H9 (cell line): Measurements from ENCODE around the gene PAQR4. TPM values are rescaled to one million over a fixed set of nuclear protein-coding genes. Genes with fewer than 3 reads are reported as not detected.

ENCODE experiments used
- DNase-seq: peaks from one replicate; pipeline ENCODE4 v3.0.0-alpha.2; 2017
- H2AFZ ChIP-seq: one replicate; pipeline ENCODE4 v1.6.1; 2013; ENCODE audit warnings: mild to moderate bottlenecking, low read length, control low read depth, moderate library complexity
- H2AK5ac ChIP-seq: 2 replicates; pipeline ENCODE4 v1.6.1; 2013; ENCODE audit warnings: low read length, control low read depth, mixed read lengths; ENCODE audit not compliant: insufficient read length
- H2BK120ac ChIP-seq: one replicate; pipeline ENCODE4 v1.6.1; 2013; ENCODE audit warnings: low read depth, mild to moderate bottlenecking, low read length, control low read depth, inconsistent platforms; ENCODE audit not compliant: poor library complexity, severe bottlenecking
- H2BK12ac ChIP-seq: 2 replicates; pipeline ENCODE4 v1.6.1; 2013; ENCODE audit warnings: low read length, control low read depth, mixed read lengths, low read depth; ENCODE audit not compliant: insufficient read length
- H2BK15ac ChIP-seq: 2 replicates; pipeline ENCODE4 v1.6.1; 2013; ENCODE audit warnings: low read depth, low read length, control low read depth
- H2BK20ac ChIP-seq: one replicate; pipeline ENCODE4 v1.6.1; 2013; ENCODE audit warnings: low read depth, mild to moderate bottlenecking, low read length, control low read depth, inconsistent platforms; ENCODE audit not compliant: poor library complexity, severe bottlenecking
- H2BK5ac ChIP-seq: 2 replicates; pipeline ENCODE4 v1.6.1; 2013; ENCODE audit warnings: low read length, control low read depth, mixed read lengths; ENCODE audit not compliant: insufficient read length
- H3K14ac ChIP-seq: 2 replicates; pipeline ENCODE4 v1.6.1; 2013; ENCODE audit warnings: low read length, control low read depth; ENCODE audit not compliant: insufficient read depth
- H3K18ac ChIP-seq: 2 replicates; pipeline ENCODE4 v1.6.1; 2013; ENCODE audit warnings: low read depth, mild to moderate bottlenecking, mixed read lengths, low read length, control low read depth; ENCODE audit not compliant: insufficient read length
- H3K23ac ChIP-seq: 2 replicates; pipeline ENCODE4 v1.6.1; 2013; ENCODE audit warnings: low read length, control low read depth, mixed read lengths, low read depth; ENCODE audit not compliant: insufficient read length
- H3K23me2 ChIP-seq: 2 replicates; pipeline ENCODE4 v1.6.1; 2013; ENCODE audit warnings: low read depth, mild to moderate bottlenecking, mixed read lengths, low read length, control low read depth; ENCODE audit not compliant: insufficient read length, poor library complexity, severe bottlenecking
- H3K27ac ChIP-seq: 2 replicates; pipeline ENCODE4 v1.5.1; 2013; ENCODE audit warnings: low read length, control low read depth, mixed read lengths, low read depth; ENCODE audit not compliant: insufficient read length
- H3K27me3 ChIP-seq: 2 replicates; pipeline ENCODE4 v1.6.1; 2013; ENCODE audit warnings: low read length, control low read depth, inconsistent platforms; ENCODE audit not compliant: insufficient read depth
- H3K4ac ChIP-seq: 2 replicates; pipeline ENCODE4 v1.6.1; 2013; ENCODE audit warnings: low read depth, mild to moderate bottlenecking, control low read depth, inconsistent platforms, low read length, moderate library complexity
- H3K4me1 ChIP-seq: 2 replicates; pipeline ENCODE4 v1.6.1; 2013; ENCODE audit warnings: low read length, control low read depth, inconsistent platforms; ENCODE audit not compliant: insufficient read depth
- H3K4me2 ChIP-seq: 2 replicates; pipeline ENCODE4 v1.6.1; 2013; ENCODE audit warnings: low read length, control low read depth, mixed read lengths; ENCODE audit not compliant: insufficient read length, insufficient read depth
- H3K56ac ChIP-seq: 2 replicates; pipeline ENCODE4 v1.6.1; 2013; ENCODE audit warnings: low read depth, mild to moderate bottlenecking, mixed read lengths, low read length, control low read depth; ENCODE audit not compliant: insufficient read length
- H3K79me1 ChIP-seq: 2 replicates; pipeline ENCODE4 v1.6.1; 2013; ENCODE audit warnings: low read depth, mild to moderate bottlenecking, moderate library complexity, low read length, control low read depth, inconsistent platforms; ENCODE audit not compliant: insufficient read depth, poor library complexity, severe bottlenecking
- H3K79me2 ChIP-seq: 2 replicates; pipeline ENCODE4 v1.6.1; 2013; ENCODE audit warnings: low read length, control low read depth, inconsistent platforms; ENCODE audit not compliant: insufficient read depth
- H3K9ac ChIP-seq: 2 replicates; pipeline ENCODE4 v1.6.1; 2013; ENCODE audit warnings: low read length, control low read depth, mixed read lengths; ENCODE audit not compliant: insufficient read length; ENCODE audit errors: extremely low read depth
- H3K9me3 ChIP-seq: one replicate; pipeline ENCODE4 v1.6.1; 2013; ENCODE audit warnings: low read depth, low read length, inconsistent platforms; ENCODE audit not compliant: control insufficient read depth
- H3T11ph ChIP-seq: one replicate; pipeline ENCODE4 v1.6.1; 2013; ENCODE audit warnings: mild to moderate bottlenecking, low read length, control low read depth, inconsistent platforms
- H4K20me1 ChIP-seq: one replicate; pipeline ENCODE4 v1.6.1; 2013; ENCODE audit not compliant: control insufficient read depth, insufficient read length, insufficient read depth
- H4K5ac ChIP-seq: 2 replicates; pipeline ENCODE4 v1.6.1; 2013; ENCODE audit warnings: low read depth, mild to moderate bottlenecking, mixed read lengths, low read length, control low read depth; ENCODE audit not compliant: insufficient read length
- H4K8ac ChIP-seq: replicated peaks from 2 replicates; pipeline ENCODE4 v1.6.1; 2013; ENCODE audit warnings: low read length, control low read depth, mixed read lengths, low read depth; ENCODE audit not compliant: insufficient read length
- H4K91ac ChIP-seq: 2 replicates; pipeline ENCODE4 v1.6.1; 2013; ENCODE audit warnings: low read depth, mild to moderate bottlenecking, moderate library complexity, mixed read lengths, low read length, control low read depth; ENCODE audit not compliant: insufficient read length
- H3K27ac Mint-ChIP-seq, 3 experiments: 2 replicates in 2 of 3; 3 replicates in 1 of 3; pipeline ENCODE4 v1.8.0; 2020 to 2021; ENCODE audit warnings: mixed read lengths in 3 of 3, mild to moderate bottlenecking in 1 of 3, moderate library complexity in 1 of 3
- H3K27me3 Mint-ChIP-seq: 2 replicates; pipeline ENCODE4 v1.8.0; 2021; ENCODE audit warnings: low read depth, mild to moderate bottlenecking, moderate library complexity, mixed read lengths
- H3K36me3 Mint-ChIP-seq, 3 experiments: 2 replicates in 2 of 3; 3 replicates in 1 of 3; pipeline ENCODE4 v1.8.0; 2020 to 2021; ENCODE audit warnings: low read depth in 3 of 3, mixed read lengths in 3 of 3; ENCODE audit not compliant: insufficient read depth in 1 of 3
- H3K4me1 Mint-ChIP-seq, 2 experiments: 2 replicates each; pipeline ENCODE4 v1.8.0; 2020; ENCODE audit warnings: mixed read lengths in 2 of 2
- H3K4me3 Mint-ChIP-seq, 2 experiments: 2 replicates in 1 of 2; 3 replicates in 1 of 2; pipeline ENCODE4 v1.8.0; 2020 to 2021; ENCODE audit warnings: mild to moderate bottlenecking in 2 of 2, mixed read lengths in 2 of 2, moderate library complexity in 1 of 2
- H3K9me3 Mint-ChIP-seq, 2 experiments: 2 replicates in 1 of 2; 3 replicates in 1 of 2; pipeline ENCODE4 v1.8.0; 2020; ENCODE audit warnings: mild to moderate bottlenecking in 2 of 2, mixed read lengths in 2 of 2, moderate library complexity in 1 of 2
- WGBS: extraction: QIAGEN DNeasy Blood & Tissue Kit; methylation state at CpG from one replicate; pipeline ENCODE4 v1.1.7; 2013; ENCODE audit warnings: missing lambda C conversion rate, low lambda C conversion rate, mixed read lengths; ENCODE audit not compliant: insufficient read length; ENCODE audit errors: extremely low coverage; 5-methylcytosine and 5-hydroxymethylcytosine counted together
- total RNA-seq: library from RNA; stranded (reverse); gene quantifications from 2 replicates; pipeline ENCODE4 v1.2.1, GENCODE V29; 2021
- TF ChIP-seq, protein P1 (sequence below): fragments of 200-600 bp; sonication (generic); conservative IDR thresholded peaks from 3 replicates; pipeline ENCODE4 v1.8.0; 2021; ENCODE audit warnings: antibody characterized with exemption, mild to moderate bottlenecking

Gene PAQR4
- total RNA-seq, 1 experiment from 2014 or later: 32.1 TPM

DNA sequence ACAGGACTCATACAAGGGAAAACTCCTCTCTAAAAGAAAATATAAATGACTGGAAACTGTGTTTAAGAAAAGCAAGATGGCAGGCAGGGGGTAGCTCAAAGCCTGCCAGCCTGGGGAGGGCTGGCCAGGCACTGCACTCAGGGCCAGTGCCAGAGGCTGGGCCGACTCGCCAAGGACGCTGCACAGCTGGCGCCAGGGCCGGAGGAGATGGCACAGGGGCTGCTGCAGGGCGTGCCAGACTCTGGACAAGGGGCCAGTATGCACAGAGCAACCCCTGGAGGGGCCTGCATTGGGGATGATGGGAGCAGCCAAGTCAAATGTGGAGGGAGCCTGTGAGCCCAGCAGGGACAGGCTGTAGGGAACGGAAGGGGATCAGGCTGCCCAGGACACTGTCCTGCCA is 7.1 kb downstream of the PAQR4 start:
- H3K18ac ChIP-seq: no peak overlapping the region
- no peak overlapping the region for H2AK5ac ChIP-seq
- Mint-ChIP-seq H3K4me3 (no peak overlapping the region), H3K36me3 (peaks cover 11 to 47% (median 38%) of the 10 kb centered on the region in 3 experiments; a peak in 6 of 7 replicates), H3K4me1 (peaks cover 13 to 14% of the 10 kb centered on the region in 2 experiments), H3K27ac (no peak overlapping the region), H3K27me3 (no peaks in the 10 kb centered on the region; the same call in none of the 2 replicates), H3K9me3 (no peaks in the 10 kb centered on the region)
- TF ChIP-seq, protein P1, sequence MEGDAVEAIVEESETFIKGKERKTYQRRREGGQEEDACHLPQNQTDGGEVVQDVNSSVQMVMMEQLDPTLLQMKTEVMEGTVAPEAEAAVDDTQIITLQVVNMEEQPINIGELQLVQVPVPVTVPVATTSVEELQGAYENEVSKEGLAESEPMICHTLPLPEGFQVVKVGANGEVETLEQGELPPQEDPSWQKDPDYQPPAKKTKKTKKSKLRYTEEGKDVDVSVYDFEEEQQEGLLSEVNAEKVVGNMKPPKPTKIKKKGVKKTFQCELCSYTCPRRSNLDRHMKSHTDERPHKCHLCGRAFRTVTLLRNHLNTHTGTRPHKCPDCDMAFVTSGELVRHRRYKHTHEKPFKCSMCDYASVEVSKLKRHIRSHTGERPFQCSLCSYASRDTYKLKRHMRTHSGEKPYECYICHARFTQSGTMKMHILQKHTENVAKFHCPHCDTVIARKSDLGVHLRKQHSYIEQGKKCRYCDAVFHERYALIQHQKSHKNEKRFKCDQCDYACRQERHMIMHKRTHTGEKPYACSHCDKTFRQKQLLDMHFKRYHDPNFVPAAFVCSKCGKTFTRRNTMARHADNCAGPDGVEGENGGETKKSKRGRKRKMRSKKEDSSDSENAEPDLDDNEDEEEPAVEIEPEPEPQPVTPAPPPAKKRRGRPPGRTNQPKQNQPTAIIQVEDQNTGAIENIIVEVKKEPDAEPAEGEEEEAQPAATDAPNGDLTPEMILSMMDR: no peak
- H3K4ac ChIP-seq: no peak overlapping the region
- no peak overlapping the region for H3K27ac ChIP-seq
- no peak overlapping the region for H4K91ac ChIP-seq
- no peak overlapping the region for H3K14ac ChIP-seq
- no peak overlapping the region for H3T11ph ChIP-seq
- no peak overlapping the region for H3K56ac ChIP-seq
- H2BK120ac ChIP-seq: no peak overlapping the region
- no peaks in the 10 kb centered on the region for H3K27me3 ChIP-seq
- H3K23me2 ChIP-seq: peaks cover 9% of the 10 kb centered on the region
- no peak overlapping the region for H2BK5ac ChIP-seq
- H3K79me1 ChIP-seq: no peaks in the 10 kb centered on the region
- H2AFZ ChIP-seq: no peak overlapping the region
- no peak overlapping the region for H4K8ac ChIP-seq
- H2BK15ac ChIP-seq: no peak overlapping the region
- no peak overlapping the region for H2BK20ac ChIP-seq
- H3K4me2 ChIP-seq: no peak overlapping the region
- no peak overlapping the region for H2BK12ac ChIP-seq
- no peaks in the 10 kb centered on the region for H3K4me1 ChIP-seq
- WGBS: no CpG with 5 or more reads among the region's 7 CpGs
- DNase-seq: no peak
- no peaks in the 10 kb centered on the region; the same call in 1 of the 2 replicates for H3K79me2 ChIP-seq
- no peak overlapping the region for H3K23ac ChIP-seq
- H3K9me3 ChIP-seq: no peaks in the 10 kb centered on the region
- H4K20me1 ChIP-seq: no peaks in the 10 kb centered on the region
- H3K9ac ChIP-seq: no peak overlapping the region
- H4K5ac ChIP-seq: no peak overlapping the region
